ENCODE results near the gene KIDINS220.

The KIDINS220 gene

DNA sequence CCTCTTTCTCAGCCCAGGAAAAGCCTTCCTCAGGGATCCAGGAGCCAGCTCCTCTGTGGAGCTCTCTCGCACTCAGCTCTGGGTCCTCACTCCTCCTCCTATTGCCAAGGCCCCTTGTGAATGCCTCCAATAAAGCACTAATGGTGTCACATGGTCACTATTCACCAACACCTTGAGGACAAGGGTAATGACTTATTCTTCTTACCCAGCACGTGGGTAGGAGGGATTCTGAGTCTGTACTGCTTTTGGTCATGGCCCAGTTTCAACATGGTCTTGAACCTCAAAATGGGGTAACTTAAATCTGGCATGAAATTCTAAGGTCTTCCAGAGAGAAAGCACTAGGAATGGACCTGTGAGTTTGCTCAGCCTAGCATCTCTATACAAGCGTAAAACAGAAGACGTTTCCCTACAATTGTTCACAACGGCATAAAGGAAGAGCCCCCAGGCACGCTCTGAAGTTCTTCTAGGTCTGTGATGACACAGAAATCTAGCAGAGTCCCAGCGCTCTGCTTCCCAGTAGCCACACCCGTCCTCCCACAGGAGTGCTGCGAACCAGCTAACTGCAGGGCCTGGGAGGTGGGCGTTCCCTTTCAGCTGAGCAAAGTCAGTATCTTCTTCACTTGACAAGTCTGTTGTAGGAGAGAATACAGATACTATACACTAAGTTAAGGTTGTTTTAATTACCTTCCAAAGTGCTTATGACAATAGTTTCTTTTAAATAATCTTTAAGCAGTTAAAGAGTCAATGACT, 14.6 kb upstream of the KIDINS220 start:
- no peak for DNase-seq (ENCODE audit: low spot score)

DNA sequence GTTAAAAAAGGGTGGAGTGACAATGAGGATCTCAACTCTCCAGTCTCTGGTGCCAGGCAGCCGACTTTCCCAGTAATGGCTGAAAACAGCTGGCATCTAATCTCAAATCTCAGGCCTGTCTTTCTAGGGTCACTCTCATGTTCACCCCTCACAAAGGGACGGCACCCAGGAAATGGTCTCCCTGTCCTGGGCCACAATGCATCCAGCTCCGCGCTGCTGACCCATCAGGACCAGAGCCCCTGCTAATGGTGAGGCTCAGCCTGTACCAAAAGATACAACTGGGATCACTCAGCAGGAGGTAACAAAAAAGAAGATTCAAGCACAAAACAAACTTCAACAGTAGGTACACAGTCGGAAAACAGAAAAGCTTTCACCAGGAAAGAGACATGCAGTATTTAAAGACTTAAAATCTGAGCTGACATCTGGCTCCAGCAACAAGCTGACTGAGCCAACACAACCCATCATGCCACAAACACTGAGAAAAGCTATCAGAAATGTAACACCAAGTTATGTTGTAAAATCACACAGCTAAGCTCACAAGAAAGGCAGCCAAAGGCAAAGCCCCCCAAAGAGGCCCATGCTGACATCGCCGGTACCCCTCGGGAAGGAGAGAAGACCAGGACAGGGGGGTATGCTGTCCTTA, 13.6 kb upstream of the KIDINS220 start:
- DNase-seq (ENCODE audit: low spot score) = no peak

- DNase-seq (ENCODE audit: low spot score) = no peak
Observed at GRCh38 chr2:8849327-8849726, 11.9 kb upstream of the KIDINS220 start.

- no peak for DNase-seq (ENCODE audit: low spot score)
Observed at GRCh38 chr2:8848328-8849100, 11.1 kb upstream of the KIDINS220 start.

DNA sequence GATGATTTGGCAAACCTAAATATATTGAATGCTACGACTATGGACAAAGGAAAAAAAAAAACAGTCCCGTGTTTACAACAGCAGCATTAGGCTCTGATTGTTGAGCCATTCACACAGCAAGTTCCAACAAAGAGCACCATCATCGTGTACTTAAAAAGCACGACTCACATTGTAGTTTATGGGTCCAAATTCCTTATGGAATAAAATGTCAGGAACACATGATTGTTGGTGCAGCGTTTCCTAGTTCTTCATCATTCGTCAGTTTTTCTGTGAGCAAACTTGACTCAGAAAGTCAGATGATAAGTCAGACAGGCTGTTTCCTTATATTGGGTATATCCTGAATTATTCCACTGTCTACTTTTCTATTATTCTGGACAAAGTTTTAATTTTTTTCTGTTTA, 10.0 kb upstream of the KIDINS220 start:
- DNase-seq (ENCODE audit: low spot score) = no peak

DNA sequence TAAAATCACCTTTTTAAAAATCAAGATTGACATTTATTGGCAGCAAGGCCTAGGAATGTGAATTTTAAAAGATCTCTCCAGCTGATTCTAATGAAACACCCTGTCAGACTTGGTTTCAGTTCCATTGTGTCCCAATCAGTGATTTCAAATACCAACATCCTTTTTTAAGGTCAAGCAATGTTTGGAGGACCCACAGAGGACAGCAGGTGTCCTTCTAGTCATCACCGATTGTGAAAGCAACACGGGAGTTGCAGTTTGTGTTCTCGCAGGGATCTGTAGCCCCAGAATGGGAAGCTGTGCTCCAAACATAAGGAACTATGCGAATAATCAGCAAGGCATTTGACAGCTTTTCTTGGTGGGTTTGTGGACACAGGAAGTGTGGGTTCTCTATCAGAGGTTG, 4.5 kb upstream of the KIDINS220 start:
- DNase-seq (ENCODE audit: low spot score) = no peak

DNA sequence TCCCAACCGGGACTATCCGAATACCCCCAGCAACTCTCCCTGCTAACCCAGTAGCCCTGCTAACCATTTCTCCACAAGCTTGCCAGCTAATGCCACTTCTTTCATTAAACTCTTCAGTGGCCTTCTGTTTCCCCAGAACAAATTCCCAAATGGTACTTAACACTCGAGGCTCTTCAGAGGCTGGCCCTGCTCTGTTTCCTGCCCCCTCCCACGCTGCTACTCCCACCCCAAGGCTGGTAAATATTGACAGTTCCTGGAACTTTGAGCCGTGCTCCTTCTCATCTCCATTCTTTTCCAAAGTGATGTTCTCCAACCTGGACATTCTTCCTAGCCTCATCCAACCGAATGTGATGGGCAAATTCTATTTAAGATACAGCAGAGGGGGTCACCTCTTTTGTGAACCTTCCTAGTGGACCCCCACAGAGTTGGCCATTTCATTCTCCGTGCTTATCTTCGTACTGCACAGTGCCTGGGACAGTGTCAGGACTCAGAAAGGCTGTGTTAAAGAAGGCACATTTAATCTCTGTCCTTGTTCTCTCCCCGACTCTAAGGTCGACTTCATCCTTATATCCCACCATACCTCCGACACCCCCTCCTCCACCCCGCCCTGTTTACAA, 3.2 kb upstream of the KIDINS220 start:
- no peak for DNase-seq (ENCODE audit: low spot score)

GRCh38 chr2:8839189-8839965, 2.0 kb upstream of the KIDINS220 start:
- DNase-seq (ENCODE audit: low spot score) = no peak

DNA sequence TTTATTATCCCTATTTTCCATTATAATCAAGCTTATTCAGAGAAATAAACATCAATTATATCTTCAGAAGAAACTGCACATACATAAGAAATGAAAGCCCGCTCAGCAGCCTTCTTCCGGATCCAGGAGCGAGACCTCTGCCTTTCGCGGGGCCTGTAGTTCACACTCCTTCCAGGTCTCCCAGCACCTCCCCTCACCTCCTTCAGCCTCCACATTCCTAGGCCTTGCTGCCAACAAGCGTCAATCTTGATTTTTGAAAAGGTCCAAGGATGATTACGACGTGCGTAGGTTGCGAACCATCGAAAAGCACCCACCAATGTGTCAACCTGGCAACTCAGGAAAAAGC, 355 bp upstream of the KIDINS220 start:
- no peak for DNase-seq (ENCODE audit: low spot score)

- no peak for DNase-seq (ENCODE audit: low spot score)
Observed at GRCh38 chr2:8835279-8835678, 2.1 kb downstream of the KIDINS220 start.

GRCh38 chr2:8833853-8834252, 3.6 kb downstream of the KIDINS220 start:
- DNase-seq (ENCODE audit: low spot score) = no peak

DNA sequence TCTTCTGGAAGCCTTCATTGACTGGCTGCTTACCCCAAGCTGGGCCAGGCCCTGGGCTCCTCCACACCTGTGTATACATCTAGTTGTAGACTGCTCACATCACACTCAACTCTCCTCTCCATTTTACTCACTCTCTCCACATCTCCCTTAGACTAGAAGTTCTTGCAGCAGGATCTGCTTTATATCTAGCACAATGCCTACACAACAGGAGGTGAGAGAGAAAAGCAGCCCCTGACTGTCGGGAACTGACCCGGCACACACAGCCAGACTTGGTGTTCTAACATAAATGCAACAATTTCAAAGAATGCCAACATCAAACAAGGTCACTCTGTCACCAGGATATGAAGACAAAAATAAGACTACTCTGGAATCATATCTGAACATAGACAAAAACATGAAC, 5.9 kb downstream of the KIDINS220 start:
- no peak for DNase-seq (ENCODE audit: low spot score)

DNA sequence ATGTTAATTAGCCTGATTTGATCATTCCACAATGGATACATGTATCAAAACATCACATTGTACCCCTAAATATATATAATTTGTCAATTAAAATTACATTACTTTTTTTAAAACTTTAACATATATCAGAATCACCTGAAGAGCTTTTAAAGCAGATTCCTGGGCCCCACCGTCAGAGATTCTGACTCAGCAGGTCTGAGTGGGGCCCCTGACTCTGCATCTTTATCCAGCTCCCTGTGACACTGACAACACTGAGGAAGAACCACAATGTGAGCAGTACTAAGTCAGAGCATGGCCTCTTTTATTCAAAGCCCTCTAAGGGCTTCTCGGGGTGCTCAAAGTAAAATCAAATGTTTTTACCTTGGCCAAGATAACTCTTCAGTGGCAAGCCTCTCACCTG, 9.7 kb downstream of the KIDINS220 start:
- DNase-seq (ENCODE audit: low spot score) = no peak

DNA sequence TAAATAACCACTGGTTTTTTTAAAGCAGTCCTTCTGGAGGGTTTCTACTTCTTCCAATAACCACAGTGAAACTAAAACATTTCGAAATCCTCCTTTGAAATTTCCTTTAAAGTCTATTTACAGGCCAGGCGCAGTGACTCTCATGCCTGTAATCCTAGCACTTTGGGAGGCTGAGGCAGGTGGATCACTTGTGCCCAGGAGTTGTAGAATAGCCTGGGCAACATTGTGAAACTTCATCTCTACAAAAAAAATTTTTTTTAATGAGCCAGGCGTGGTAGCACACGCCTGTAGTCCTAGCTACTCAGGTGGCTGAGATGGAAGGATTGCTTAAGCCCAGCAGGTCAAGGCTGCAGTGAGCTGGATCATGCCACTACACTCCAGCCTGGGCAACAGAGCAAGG, 15.2 kb downstream of the KIDINS220 start:
- DNase-seq (ENCODE audit: low spot score) = no peak

DNA sequence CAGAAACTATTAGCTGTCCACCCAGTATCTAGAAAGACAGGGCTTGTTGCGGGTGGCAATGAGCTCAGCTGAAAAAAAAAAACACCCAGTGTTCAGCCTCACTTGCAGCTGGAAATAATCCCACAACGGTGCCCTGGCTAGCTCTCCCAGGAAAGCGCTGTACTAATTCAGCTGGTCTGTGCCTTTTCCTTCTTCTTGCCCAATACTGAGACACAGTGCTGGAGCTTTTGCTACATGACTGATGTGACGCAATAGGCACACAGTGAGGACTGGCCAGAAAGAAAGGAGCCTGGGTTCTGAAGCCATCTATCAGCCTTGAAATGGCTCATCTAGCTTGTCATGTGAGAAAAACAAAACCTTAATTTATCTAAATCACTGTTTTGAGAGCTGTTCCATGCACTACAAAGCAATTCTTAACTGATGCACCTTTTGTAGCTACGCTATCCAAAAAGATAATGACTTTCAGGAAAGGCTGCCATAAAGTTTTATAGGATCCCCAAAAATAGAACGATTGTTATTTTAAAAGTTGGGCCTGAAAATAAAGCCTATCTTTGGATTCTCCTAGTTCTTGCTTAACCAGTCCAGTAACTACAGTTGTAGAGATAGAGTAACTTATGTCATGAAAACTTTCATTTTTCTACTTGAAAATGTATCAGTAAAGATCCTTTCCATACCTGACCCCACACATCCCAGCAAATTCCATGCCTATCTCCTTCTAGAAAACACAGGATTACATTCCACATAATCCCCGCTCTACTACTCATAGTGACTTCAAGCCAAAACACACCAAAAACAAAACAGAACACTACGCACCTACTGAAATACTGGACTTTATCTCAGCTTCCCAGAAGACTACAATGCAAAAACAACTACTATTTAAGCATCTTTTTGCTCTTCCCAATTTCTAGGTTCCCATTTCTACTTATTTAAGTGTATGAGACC, 15.9 kb downstream of the KIDINS220 start:
- DNase-seq (ENCODE audit: low spot score) = no peak

- no peak for DNase-seq (ENCODE audit: low spot score)
Observed at GRCh38 chr2:8819948-8820347, 17.5 kb downstream of the KIDINS220 start.

DNA sequence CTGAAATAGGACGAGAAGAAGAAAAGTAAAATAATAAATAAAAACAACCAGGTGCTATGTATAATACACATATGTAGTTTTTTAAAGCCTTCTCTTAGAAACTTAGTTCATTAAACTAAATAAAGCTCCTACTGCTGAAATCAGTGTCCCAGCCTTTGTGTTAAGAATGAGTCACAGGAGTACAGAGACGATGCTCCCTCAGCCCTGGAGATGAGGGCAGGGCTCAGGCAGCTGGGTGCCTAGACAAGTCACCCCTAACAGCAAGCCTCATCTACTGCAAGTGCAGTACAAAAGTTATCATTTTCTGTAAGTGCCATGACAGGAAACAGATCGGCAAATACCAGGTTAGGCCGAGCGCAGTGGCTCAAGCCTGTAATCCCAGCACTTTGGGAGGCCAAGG, 18.2 kb downstream of the KIDINS220 start:
- no peak for DNase-seq (ENCODE audit: low spot score)

GRCh38 chr2:8817221-8817620, 20.2 kb downstream of the KIDINS220 start:
- no peak for DNase-seq (ENCODE audit: low spot score)

GRCh38 chr2:8806885-8807704, 30.3 kb downstream of the KIDINS220 start:
- no peak for DNase-seq (ENCODE audit: low spot score)
